K562 (cell line): ENCODE data around the gene EIF2S3. TPM values are rescaled to one million over a fixed set of nuclear protein-coding genes. Genes with fewer than 3 reads are reported as not detected.

Experiments used
- BCOR ChIP-seq: fragments of 450-650 bp; IDR thresholded peaks from 2 replicates; pipeline ENCODE4 v1.6.1; 2016
- CHCHD3 ChIP-seq: fragments of 250-450 bp; sonication (Bioruptor Pico); IDR thresholded peaks from 2 replicates; pipeline ENCODE4 v2.1.2; 2022; ENCODE audit warnings: mild to moderate bottlenecking
- COPS2 ChIP-seq: fragments of 450-650 bp; conservative IDR thresholded peaks from 2 replicates; pipeline ENCODE4 v1.6.1; 2016; ENCODE audit warnings: mild to moderate bottlenecking, moderate library complexity
- FOXA3 ChIP-seq, 2 experiments: fragments of 450-650 bp in 1 of 2; sonication (generic) in 1 of 2; formaldehyde crosslinking; IDR thresholded peaks in 1 of 2; conservative IDR thresholded peaks in 1 of 2; 2 replicates each; pipeline versions ENCODE4 v1.4.0 to v1.8.0; 2020 to 2022; ENCODE audit warnings: mild to moderate bottlenecking in 2 of 2, missing genetic modification reagents in 1 of 2
- FOXK2 ChIP-seq, 2 experiments: fragments of 450-650 bp; IDR thresholded peaks in 1 of 2; conservative IDR thresholded peaks in 1 of 2; 2 replicates each; pipeline ENCODE4 v1.6.1; 2016; ENCODE audit warnings: low read depth in 2 of 2, mild to moderate bottlenecking in 1 of 2
- HDAC3 ChIP-seq: fragments of 450-650 bp; IDR thresholded peaks from 2 replicates; pipeline ENCODE4 v1.6.1; 2018; ENCODE audit warnings: borderline replicate concordance, mild to moderate bottlenecking, moderate library complexity; ENCODE audit not compliant: partially characterized antibody
- HEY1 ChIP-seq: fragments of 250-450 bp; sonication (Bioruptor Pico); IDR thresholded peaks from 2 replicates; pipeline ENCODE4 v1.5.0; 2020; ENCODE audit warnings: mild to moderate bottlenecking, moderate library complexity, borderline replicate concordance
- IFI16 ChIP-seq: fragments of 250-450 bp; sonication (Bioruptor Pico); IDR thresholded peaks from 2 replicates; pipeline ENCODE4 v2.1.2; 2022; ENCODE audit warnings: mild to moderate bottlenecking, inconsistent platforms
- NCOA6 ChIP-seq: fragments of 450-650 bp; IDR thresholded peaks from 2 replicates; pipeline ENCODE4 v1.6.1; 2017; ENCODE audit warnings: mild to moderate bottlenecking
- NFYB ChIP-seq: IDR thresholded peaks from 2 replicates; pipeline ENCODE4 v1.6.1; 2011; ENCODE audit warnings: mild to moderate bottlenecking, moderate library complexity; ENCODE audit not compliant: insufficient read length; ENCODE audit errors: extremely low read depth
- OTX1 ChIP-seq: fragments of 450-650 bp; formaldehyde crosslinking; IDR thresholded peaks from 2 replicates; pipeline ENCODE4 v1.4.0; 2022; ENCODE audit warnings: mild to moderate bottlenecking
- POLR2B ChIP-seq: fragments of 450-650 bp; IDR thresholded peaks from 2 replicates; pipeline ENCODE4 v1.6.1; 2018; ENCODE audit warnings: low read depth; ENCODE audit not compliant: partially characterized antibody
- PPARD ChIP-seq: fragments of 250-450 bp; sonication (Bioruptor Pico); IDR thresholded peaks from 2 replicates; pipeline ENCODE4 v1.8.0; 2022; ENCODE audit warnings: inconsistent platforms, mild to moderate bottlenecking, moderate library complexity
- RCOR1 ChIP-seq, 2 experiments: IDR thresholded peaks; 2 replicates each; pipeline ENCODE4 v1.6.1; 2012; ENCODE audit warnings: low read depth in 2 of 2, low read length in 2 of 2, borderline replicate concordance in 1 of 2, improper control_type of control experiment in 1 of 2
- SREBF2 ChIP-seq: sonication (generic); formaldehyde crosslinking; IDR thresholded peaks from 2 replicates; pipeline ENCODE4 v1.4.0; 2020; ENCODE audit warnings: mild to moderate bottlenecking, missing genetic modification reagents
- SRSF1 ChIP-seq: fragments of 200-400 bp; formaldehyde crosslinking; IDR thresholded peaks from 2 replicates; pipeline ENCODE4 v1.6.1; 2017; ENCODE audit warnings: mild to moderate bottlenecking, low read depth, low read length, moderate library complexity
- SRSF7 ChIP-seq: fragments of 200-400 bp; formaldehyde crosslinking; optimal IDR thresholded peaks from 2 replicates; pipeline ENCODE3; 2017; ENCODE audit warnings: mild to moderate bottlenecking, low read depth, low read length
- SUPT5H ChIP-seq: fragments of 450-650 bp; IDR thresholded peaks from 2 replicates; pipeline ENCODE4 v1.6.1; 2016
- XRCC4 ChIP-seq: IDR thresholded peaks from one replicate; pipeline ENCODE4 v1.6.1; 2011; ENCODE audit not compliant: insufficient read depth, insufficient read length; ENCODE audit errors: extremely low read depth
- ZNF224 ChIP-seq: sonication (generic); formaldehyde crosslinking; IDR thresholded peaks from 2 replicates; pipeline ENCODE4 v1.8.0; 2022; ENCODE audit warnings: mild to moderate bottlenecking, missing genetic modification reagents
- ZNF23 ChIP-seq: fragments of 250-450 bp; sonication (Bioruptor Pico); IDR thresholded peaks from 2 replicates; pipeline ENCODE4 v1.4.0; 2020; ENCODE audit warnings: mild to moderate bottlenecking
- ZNF232 ChIP-seq: sonication (generic); formaldehyde crosslinking; IDR thresholded peaks from 2 replicates; pipeline ENCODE4 v1.8.0; 2022; ENCODE audit warnings: mild to moderate bottlenecking, missing genetic modification reagents
- ZNF551 ChIP-seq: fragments of 250-450 bp; sonication (Bioruptor Pico); IDR thresholded peaks from 2 replicates; pipeline ENCODE4 v1.5.0; 2021; ENCODE audit warnings: mild to moderate bottlenecking, moderate library complexity
- ZNF584 ChIP-seq: fragments of 200-800 bp; sonication (Bioruptor generic); IDR thresholded peaks from 2 replicates; pipeline ENCODE4 v1.6.1; 2016; ENCODE audit warnings: low read depth, mild to moderate bottlenecking, missing genetic modification characterization, missing compliant biosample characterization
- polyA plus RNA-seq, 8 experiments: library from polyadenylated mRNA; depleted of rRNA in 4 of 8; stranded (reverse) in 5 of 8; unstranded in 3 of 8; fragments of >200 nt; fragmentation: Nextera tagmentation in 2 of 8; fragmentation: Illumina TruSeq in 1 of 8; extraction: Ambion mirVana in 2 of 8; extraction: Trizol in 1 of 8; gene quantifications; 2 replicates each; pipeline versions ENCODE4 v1.2.1 to v1.2.3, GENCODE V29; 2011 to 2014; ENCODE audit warnings: inconsistent platforms in 1 of 8, missing spikeins in 1 of 8
- total RNA-seq, 7 experiments: library from RNA; depleted of rRNA in 6 of 7; stranded (reverse); fragments of >200 nt in 6 of 7; fragmentation: Illumina TruSeq in 2 of 7; extraction: Trizol in 2 of 7; gene quantifications; 2 replicates each; pipeline versions ENCODE4 v1.2.1 to v1.2.3, GENCODE V29; 2011 to 2021; ENCODE audit warnings: low replicate concordance in 1 of 7
- TF ChIP-seq, protein P1 (sequence below): fragments of 250-450 bp; sonication (Bioruptor Pico); IDR thresholded peaks from 2 replicates; pipeline ENCODE4 v1.6.1; 2021; ENCODE audit warnings: mild to moderate bottlenecking
- TF ChIP-seq, protein P2 (sequence below), 2 experiments: fragments of 450-650 bp in 1 of 2; sonication (generic) in 1 of 2; formaldehyde crosslinking in 1 of 2; IDR thresholded peaks in 1 of 2; conservative IDR thresholded peaks in 1 of 2; 2 replicates each; pipeline versions ENCODE4 v1.6.1 to v1.8.1; 2016 to 2023; ENCODE audit warnings: mild to moderate bottlenecking in 2 of 2, moderate library complexity in 2 of 2, inconsistent platforms in 1 of 2, missing genetic modification reagents in 1 of 2
- TF ChIP-seq, protein P3 (sequence below): sonication (generic); formaldehyde crosslinking; IDR thresholded peaks from 2 replicates; pipeline ENCODE4 v1.4.0; 2020; ENCODE audit warnings: mild to moderate bottlenecking, missing genetic modification reagents

The EIF2S3 gene
- total and polyA plus RNA-seq, 9 of the 15 experiments (the other 6 are each of a cell fraction or from before 2014, with no cell fraction given) = 148 to 439 (median 275) TPM

DNA sequence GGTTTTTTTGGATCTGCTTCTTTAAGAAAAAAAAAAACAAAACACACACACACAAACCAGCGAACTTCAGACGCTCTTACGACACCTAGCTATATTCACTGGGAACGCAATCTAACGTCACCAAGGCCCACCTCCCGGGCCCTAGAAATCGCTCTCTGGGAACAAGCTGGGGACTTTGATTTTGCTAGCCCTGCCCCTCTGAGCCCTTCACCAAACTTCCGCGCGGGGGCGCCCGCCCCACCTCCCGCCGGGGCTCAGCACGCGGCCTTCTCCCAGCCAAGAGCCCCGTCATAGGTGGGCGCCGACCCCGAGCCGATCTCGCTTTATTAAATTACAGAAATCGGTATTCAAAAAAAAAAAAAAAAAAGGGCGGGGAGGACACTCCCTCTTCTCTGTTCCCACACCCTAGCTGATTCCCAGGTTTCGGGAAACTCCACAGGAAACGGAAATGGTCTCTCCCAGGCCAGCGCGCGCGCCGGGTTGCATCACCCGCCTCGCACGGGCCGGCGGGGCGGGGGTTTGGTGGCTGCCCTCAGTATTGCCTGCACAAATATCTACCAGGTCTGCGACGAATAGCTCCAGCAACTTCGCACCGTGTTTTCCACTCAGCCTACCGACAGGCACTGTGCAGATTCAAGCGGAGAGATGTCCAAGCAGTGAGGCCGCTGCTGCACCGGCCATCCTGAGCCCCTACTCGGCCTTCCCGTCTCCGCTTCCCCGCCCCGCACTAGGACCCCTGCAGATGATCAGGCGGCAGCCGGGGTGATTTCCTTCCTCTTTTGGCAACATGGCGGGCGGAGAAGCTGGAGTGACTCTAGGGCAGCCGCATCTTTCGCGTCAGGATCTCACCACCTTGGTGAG, at the start of gene EIF2S3 (continued):
- TF ChIP-seq XRCC4 (no peak), COPS2 (no peak), SRSF1 (no peak), ZNF232 (CRISPR knock-in tag) (no peak), SUPT5H (peak; percentile 93), ZNF224 (CRISPR knock-in tag) (no peak), FOXA3 (CRISPR knock-in tag; conservative IDR thresholded peaks at IDR 0.05 in 1 of 2, IDR thresholded peaks at IDR 0.05 in 1 of 2) (no peak), SREBF2 (CRISPR knock-in tag) (no peak), POLR2B (peak; percentile 83), HDAC3 (peak; percentile 46), OTX1 (no peak), CHCHD3 (no peak), BCOR (no peak), FOXK2 (conservative IDR thresholded peaks at IDR 0.05 in 1 of 2, IDR thresholded peaks at IDR 0.05 in 1 of 2; ENCODE audit: low read depth in 2 of 2) (peak; percentile 47 to 62), PPARD (CRISPR knock-in tag) (no peak), IFI16 (CRISPR knock-in tag) (no peak), ZNF551 (CRISPR knock-in tag) (no peak), NFYB (no peak), HEY1 (CRISPR knock-in tag) (no peak), NCOA6 (no peak), RCOR1 (IDR thresholded peaks at IDR 0.05; ENCODE audit: borderline replicate concordance in 1 of 2, low read depth in 2 of 2, low read length in 2 of 2) (peak; percentile 7 to 84; a peak in 2 of 4 replicates), ZNF584 (CRISPR knock-in tag) (no peak), SRSF7 (no peak), ZNF23 (CRISPR knock-in tag) (no peak)
- TF ChIP-seq, protein P1, sequence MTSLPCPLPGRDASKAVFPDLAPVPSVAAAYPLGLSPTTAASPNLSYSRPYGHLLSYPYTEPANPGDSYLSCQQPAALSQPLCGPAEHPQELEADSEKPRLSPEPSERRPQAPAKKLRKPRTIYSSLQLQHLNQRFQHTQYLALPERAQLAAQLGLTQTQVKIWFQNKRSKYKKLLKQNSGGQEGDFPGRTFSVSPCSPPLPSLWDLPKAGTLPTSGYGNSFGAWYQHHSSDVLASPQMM (CRISPR knock-in tag) = no peak
- TF ChIP-seq, protein P2, sequence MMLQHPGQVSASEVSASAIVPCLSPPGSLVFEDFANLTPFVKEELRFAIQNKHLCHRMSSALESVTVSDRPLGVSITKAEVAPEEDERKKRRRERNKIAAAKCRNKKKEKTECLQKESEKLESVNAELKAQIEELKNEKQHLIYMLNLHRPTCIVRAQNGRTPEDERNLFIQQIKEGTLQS (IDR thresholded peaks at IDR 0.05) = peak; percentile 99
- TF ChIP-seq, protein P2 (CRISPR knock-in tag; conservative IDR thresholded peaks at IDR 0.05) = peak; percentile 99
- TF ChIP-seq, protein P3, sequence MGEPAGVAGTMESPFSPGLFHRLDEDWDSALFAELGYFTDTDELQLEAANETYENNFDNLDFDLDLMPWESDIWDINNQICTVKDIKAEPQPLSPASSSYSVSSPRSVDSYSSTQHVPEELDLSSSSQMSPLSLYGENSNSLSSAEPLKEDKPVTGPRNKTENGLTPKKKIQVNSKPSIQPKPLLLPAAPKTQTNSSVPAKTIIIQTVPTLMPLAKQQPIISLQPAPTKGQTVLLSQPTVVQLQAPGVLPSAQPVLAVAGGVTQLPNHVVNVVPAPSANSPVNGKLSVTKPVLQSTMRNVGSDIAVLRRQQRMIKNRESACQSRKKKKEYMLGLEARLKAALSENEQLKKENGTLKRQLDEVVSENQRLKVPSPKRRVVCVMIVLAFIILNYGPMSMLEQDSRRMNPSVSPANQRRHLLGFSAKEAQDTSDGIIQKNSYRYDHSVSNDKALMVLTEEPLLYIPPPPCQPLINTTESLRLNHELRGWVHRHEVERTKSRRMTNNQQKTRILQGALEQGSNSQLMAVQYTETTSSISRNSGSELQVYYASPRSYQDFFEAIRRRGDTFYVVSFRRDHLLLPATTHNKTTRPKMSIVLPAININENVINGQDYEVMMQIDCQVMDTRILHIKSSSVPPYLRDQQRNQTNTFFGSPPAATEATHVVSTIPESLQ (CRISPR knock-in tag) = 0 out of 2 replicates have a peak, but pooled peaks have one; percentile 37
